ENCODE measurements around the gene GAN.

Gene GAN

GRCh38 chr16:81431554-81432353, 117.0 kb downstream of the GAN start:
- no peak overlapping the region for H3K27ac ChIP-seq (ENCODE audit: low read depth, low read length)
- no peaks in the 10 kb centered on the region for H3K36me3 ChIP-seq (ENCODE audit: control insufficient read depth, insufficient read depth, low read length)
- no peaks in the 10 kb centered on the region for H3K27me3 ChIP-seq (ENCODE audit: control insufficient read depth, insufficient read depth, low read length)
- no peaks in the 10 kb centered on the region for H3K4me1 ChIP-seq (ENCODE audit: control insufficient read depth, insufficient read depth, low read length)
- H3K9ac ChIP-seq (ENCODE audit: low read length): no peak overlapping the region
- no peak overlapping the region for H3K4me3 ChIP-seq (ENCODE audit: low read length)

DNA sequence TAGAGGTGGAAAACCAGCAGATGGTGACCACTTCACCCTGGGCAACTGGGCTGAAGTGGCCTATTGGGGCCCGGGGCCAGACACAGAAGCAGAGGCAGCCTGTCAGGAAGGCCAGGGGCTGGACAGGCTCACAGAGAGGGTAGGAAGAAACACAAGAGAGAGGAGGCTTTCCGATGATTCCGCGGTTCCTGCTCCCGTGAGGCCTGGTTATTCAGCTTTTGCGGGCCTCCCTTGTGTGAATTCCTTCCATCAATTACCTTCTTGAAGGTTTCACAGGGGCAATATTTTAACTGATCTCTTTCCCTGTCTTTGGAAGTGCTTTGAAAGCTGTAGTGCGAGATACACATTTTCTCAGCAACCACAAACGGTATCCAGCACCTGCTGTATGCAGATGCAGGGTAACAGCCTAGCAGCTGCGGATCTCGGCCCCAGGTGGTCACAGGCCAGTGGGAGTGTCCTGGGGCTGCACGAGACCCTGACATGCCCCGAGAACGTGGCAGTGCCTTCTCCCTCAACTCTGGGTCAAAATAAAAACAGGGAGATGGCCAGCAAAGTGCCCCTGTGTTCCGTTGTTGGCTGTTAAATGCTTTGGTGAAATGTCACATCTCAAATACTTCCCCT, 118.3 kb downstream of the GAN start:
- Histone ChIP-seq H3K4me3 (ENCODE audit: low read length) (no peak overlapping the region), H3K36me3 (ENCODE audit: control insufficient read depth, insufficient read depth, low read length) (no peaks in the 10 kb centered on the region)

GRCh38 chr16:81435103-81435502, 120.3 kb downstream of the GAN start:
- H3K9ac ChIP-seq (ENCODE audit: low read length): no peak overlapping the region
- peaks cover 2% of the 10 kb centered on the region for H3K4me1 ChIP-seq (ENCODE audit: control insufficient read depth, insufficient read depth, low read length)
- H3K4me3 ChIP-seq (ENCODE audit: low read length): no peak overlapping the region

More for the DNA sequence above, 118.3 kb downstream of the GAN start:
- Histone ChIP-seq H3K9ac (ENCODE audit: low read length) (no peak overlapping the region), H3K27me3 (ENCODE audit: control insufficient read depth, insufficient read depth, low read length) (no peaks in the 10 kb centered on the region), H3K4me1 (ENCODE audit: control insufficient read depth, insufficient read depth, low read length) (no peaks in the 10 kb centered on the region), H3K27ac (ENCODE audit: low read depth, low read length) (no peak overlapping the region)

DNA sequence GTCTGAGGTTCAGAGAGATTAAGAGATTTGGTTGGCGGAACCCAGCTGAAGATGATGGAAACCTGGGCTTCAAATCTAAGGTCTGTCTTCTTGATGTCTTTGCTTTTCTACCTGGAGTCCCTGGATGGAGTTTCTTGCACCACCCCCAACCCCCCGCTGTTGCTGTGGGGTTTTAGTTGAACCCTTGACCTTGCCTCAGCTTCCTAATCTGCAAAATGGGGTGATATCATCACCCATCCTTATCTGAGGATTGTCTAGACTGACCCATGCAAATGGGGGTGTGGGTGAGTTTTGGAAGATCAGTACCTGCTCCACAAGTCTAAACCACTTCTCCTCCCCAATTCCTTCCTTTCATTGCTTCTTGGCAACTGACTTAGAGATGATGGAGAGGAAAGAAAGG, 120.8 kb downstream of the GAN start:
- H3K27me3 ChIP-seq (ENCODE audit: control insufficient read depth, insufficient read depth, low read length): no peaks in the 10 kb centered on the region
- H3K4me3 ChIP-seq (ENCODE audit: low read length): no peak overlapping the region
- no peak overlapping the region for H3K9ac ChIP-seq (ENCODE audit: low read length)
- H3K4me1 ChIP-seq (ENCODE audit: control insufficient read depth, insufficient read depth, low read length): peaks cover 3% of the 10 kb centered on the region
- no peaks in the 10 kb centered on the region for H3K36me3 ChIP-seq (ENCODE audit: control insufficient read depth, insufficient read depth, low read length)
- no peak overlapping the region for H3K27ac ChIP-seq (ENCODE audit: low read depth, low read length)

More at GRCh38 chr16:81435103-81435502, 120.3 kb downstream of the GAN start:
- Histone ChIP-seq H3K27ac (ENCODE audit: low read depth, low read length) (no peak overlapping the region), H3K27me3 (ENCODE audit: control insufficient read depth, insufficient read depth, low read length) (no peaks in the 10 kb centered on the region), H3K36me3 (ENCODE audit: control insufficient read depth, insufficient read depth, low read length) (no peaks in the 10 kb centered on the region)

DNA sequence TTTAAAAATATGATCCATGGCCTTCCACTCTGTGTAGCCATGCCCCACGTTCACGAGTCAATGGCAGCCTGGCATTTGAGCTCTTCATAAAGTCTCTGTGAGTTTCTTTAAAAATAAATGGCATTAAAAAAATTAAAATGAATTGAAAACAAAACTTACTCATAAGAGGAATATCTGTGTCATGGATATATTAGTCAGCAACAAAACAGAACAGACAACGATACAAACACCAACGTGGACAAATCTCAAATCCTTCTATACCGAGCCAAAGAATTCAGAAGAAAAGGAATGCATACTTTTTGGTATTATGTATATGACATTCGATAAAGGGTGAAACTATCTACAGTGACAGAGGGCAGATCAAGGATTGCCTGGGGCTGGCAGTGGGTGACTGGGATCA, 121.6 kb downstream of the GAN start:
- no peak overlapping the region for H3K9ac ChIP-seq (ENCODE audit: low read length)
- peaks cover 3% of the 10 kb centered on the region for H3K4me1 ChIP-seq (ENCODE audit: control insufficient read depth, insufficient read depth, low read length)
- no peaks in the 10 kb centered on the region for H3K36me3 ChIP-seq (ENCODE audit: control insufficient read depth, insufficient read depth, low read length)
- no peaks in the 10 kb centered on the region for H3K27me3 ChIP-seq (ENCODE audit: control insufficient read depth, insufficient read depth, low read length)
- H3K4me3 ChIP-seq (ENCODE audit: low read length): no peak overlapping the region
- no peak overlapping the region for H3K27ac ChIP-seq (ENCODE audit: low read depth, low read length)

DNA sequence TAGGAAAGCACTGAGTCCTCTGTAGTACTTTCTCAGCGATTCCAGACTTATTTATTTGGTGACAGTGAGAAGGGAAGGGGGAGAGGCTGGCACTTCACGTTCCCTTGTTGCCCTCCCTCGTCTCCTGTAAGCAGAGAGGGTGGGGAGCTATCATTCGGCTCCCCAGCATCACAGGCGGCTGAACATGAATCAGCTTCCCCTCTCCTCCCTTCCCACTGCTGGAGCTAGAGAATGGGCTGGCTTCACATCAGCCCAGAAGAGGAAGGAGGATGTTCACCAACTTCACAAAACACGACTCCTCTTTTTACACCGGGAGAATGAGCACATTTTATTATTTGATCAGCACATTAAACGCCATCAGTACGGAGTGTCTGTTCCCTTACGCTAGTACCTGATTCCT, 123.1 kb downstream of the GAN start:
- H3K27ac ChIP-seq (ENCODE audit: low read depth, low read length): no peak overlapping the region
- no peak overlapping the region for H3K9ac ChIP-seq (ENCODE audit: low read length)
- H3K4me3 ChIP-seq (ENCODE audit: low read length): no peak overlapping the region
- no peaks in the 10 kb centered on the region for H3K36me3 ChIP-seq (ENCODE audit: control insufficient read depth, insufficient read depth, low read length)
- H3K4me1 ChIP-seq (ENCODE audit: control insufficient read depth, insufficient read depth, low read length): peaks cover 3% of the 10 kb centered on the region
- H3K27me3 ChIP-seq (ENCODE audit: control insufficient read depth, insufficient read depth, low read length): no peaks in the 10 kb centered on the region
